ENCODE data around the gene NIN.

DNA sequence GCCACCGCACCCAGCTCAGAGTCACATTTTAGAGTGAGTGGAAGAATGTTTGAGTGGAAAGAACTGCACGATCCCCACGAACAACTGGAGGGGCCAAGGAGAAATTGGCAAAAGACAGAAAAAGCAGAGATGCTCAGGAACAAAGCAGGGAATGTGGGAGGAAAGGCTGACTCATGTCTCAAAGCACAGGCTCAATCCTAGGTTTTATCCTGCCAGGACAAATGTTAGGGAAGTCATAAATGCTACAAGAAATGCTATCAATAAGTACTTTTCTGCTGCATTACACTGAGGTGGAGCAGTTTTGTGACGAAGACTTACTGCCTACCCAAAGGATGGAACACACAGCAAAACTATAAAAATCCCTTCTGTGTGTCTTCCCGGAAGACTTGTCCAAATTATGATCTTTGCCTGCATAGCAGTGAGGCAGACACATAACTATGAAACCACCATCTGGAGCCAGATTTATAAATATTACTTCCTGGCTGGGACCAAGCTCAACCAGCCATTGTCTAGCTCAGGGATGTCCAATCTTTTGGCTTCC is 26.7 kb downstream of the NIN start:
- TF ChIP-seq, protein P1, sequence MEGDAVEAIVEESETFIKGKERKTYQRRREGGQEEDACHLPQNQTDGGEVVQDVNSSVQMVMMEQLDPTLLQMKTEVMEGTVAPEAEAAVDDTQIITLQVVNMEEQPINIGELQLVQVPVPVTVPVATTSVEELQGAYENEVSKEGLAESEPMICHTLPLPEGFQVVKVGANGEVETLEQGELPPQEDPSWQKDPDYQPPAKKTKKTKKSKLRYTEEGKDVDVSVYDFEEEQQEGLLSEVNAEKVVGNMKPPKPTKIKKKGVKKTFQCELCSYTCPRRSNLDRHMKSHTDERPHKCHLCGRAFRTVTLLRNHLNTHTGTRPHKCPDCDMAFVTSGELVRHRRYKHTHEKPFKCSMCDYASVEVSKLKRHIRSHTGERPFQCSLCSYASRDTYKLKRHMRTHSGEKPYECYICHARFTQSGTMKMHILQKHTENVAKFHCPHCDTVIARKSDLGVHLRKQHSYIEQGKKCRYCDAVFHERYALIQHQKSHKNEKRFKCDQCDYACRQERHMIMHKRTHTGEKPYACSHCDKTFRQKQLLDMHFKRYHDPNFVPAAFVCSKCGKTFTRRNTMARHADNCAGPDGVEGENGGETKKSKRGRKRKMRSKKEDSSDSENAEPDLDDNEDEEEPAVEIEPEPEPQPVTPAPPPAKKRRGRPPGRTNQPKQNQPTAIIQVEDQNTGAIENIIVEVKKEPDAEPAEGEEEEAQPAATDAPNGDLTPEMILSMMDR (IDR thresholded peaks at IDR 0.05; ENCODE audit: borderline replicate concordance, extremely low read depth, low read length, poor library complexity, severe bottlenecking) = no peak
- TF ChIP-seq EZH2 (IDR thresholded peaks at IDR 0.05; ENCODE audit: borderline replicate concordance, low read depth, low read length, severe bottlenecking) = no peak

All from DND-41 (cell line).